PC-3 (cell line): ENCODE measurements around the gene CEP78. TPM values are rescaled to one million over a fixed set of nuclear protein-coding genes. Genes with fewer than 3 reads are reported as not detected.

Experiments used
- ATAC-seq: fragments of 200-7000 bp; cut with Tn5 transposase; 2 replicates; pipeline ENCODE4 v1.9.1; 2020; ENCODE audit warnings: mild to moderate bottlenecking, moderate library complexity
- BruUV-seq: library from RNA; stranded (reverse); fragments of 400-500 nt; replicated peaks from 2 replicates; lab custom pipeline; 2021; lab: Mats Ljungman, UMichigan
- CTCF ChIA-PET: fragments of 300-600 bp; sonication (Branson Sonifier 250); formaldehyde crosslinking; loops from one replicate; lab custom pipeline; 2022; ENCODE audit warnings: antibody characterized with exemption; lab: Charles Lee
- POLR2A ChIA-PET: fragments of 300-600 bp; sonication (Branson Sonifier 250); formaldehyde crosslinking; loops from one replicate; lab custom pipeline; 2022; ENCODE audit warnings: antibody characterized with exemption; ENCODE audit not compliant: unreplicated experiment; lab: Charles Lee
- DNase-seq: peaks from one replicate; pipeline ENCODE4 v3.0.0-alpha.2; 2015
- H2AFZ ChIP-seq: fragments of 300-600 bp; sonication (generic); 2 replicates; pipeline ENCODE4 v1.6.0; 2016; ENCODE audit warnings: antibody characterized with exemption, low read length
- H3F3A ChIP-seq: fragments of 300-600 bp; sonication (generic); one replicate; pipeline ENCODE4 v1.6.0; 2017; ENCODE audit warnings: antibody characterized with exemption, low read length, control low read depth, mild to moderate bottlenecking; ENCODE audit not compliant: unreplicated experiment
- H3K27ac ChIP-seq: fragments of 300-600 bp; sonication (generic); 2 replicates; pipeline ENCODE4 v1.5.1; 2016; ENCODE audit warnings: mild to moderate bottlenecking, low read length
- H3K27me3 ChIP-seq: fragments of 300-600 bp; sonication (generic); 2 replicates; pipeline ENCODE4 v1.6.1; 2016; ENCODE audit warnings: low read length, mixed read lengths
- H3K36me3 ChIP-seq: fragments of 300-600 bp; sonication (generic); 2 replicates; pipeline ENCODE4 v1.6.1; 2016; ENCODE audit warnings: low read depth, mixed run types, low read length, mixed read lengths
- H3K4me1 ChIP-seq: fragments of 300-600 bp; sonication (generic); 2 replicates; pipeline ENCODE4 v1.5.1; 2016; ENCODE audit warnings: low read length; ENCODE audit not compliant: insufficient read depth
- H3K4me2 ChIP-seq: fragments of 300-600 bp; sonication (generic); 2 replicates; pipeline ENCODE4 v1.6.0; 2016; ENCODE audit warnings: low read length
- H3K4me3 ChIP-seq: fragments of 300-600 bp; sonication (generic); 2 replicates; pipeline ENCODE4 v1.5.1; 2016; ENCODE audit warnings: mild to moderate bottlenecking, low read length, mixed read lengths
- H3K79me2 ChIP-seq: fragments of 300-600 bp; sonication (generic); 2 replicates; pipeline ENCODE4 v1.6.1; 2017; ENCODE audit warnings: low read length, mixed read lengths
- H3K9ac ChIP-seq: fragments of 300-600 bp; sonication (generic); 2 replicates; pipeline ENCODE4 v1.6.0; 2016; ENCODE audit warnings: mild to moderate bottlenecking, low read length
- H3K9me2 ChIP-seq: fragments of 300-600 bp; sonication (generic); replicated peaks from 2 replicates; pipeline ENCODE4 v1.6.1; 2016; ENCODE audit warnings: mixed run types, low read length, mixed read lengths
- H3K9me3 ChIP-seq: fragments of 300-600 bp; sonication (generic); 2 replicates; pipeline ENCODE4 v1.6.1; 2016; ENCODE audit warnings: low read length, mixed read lengths
- H4K20me1 ChIP-seq: fragments of 300-600 bp; sonication (generic); 2 replicates; pipeline ENCODE4 v1.6.1; 2016; ENCODE audit warnings: low read length, mixed read lengths
- EZH2 ChIP-seq: fragments of 300-600 bp; sonication (generic); IDR thresholded peaks from one replicate; pipeline ENCODE4 v1.6.1; 2017; ENCODE audit warnings: antibody characterized with exemption, mild to moderate bottlenecking, low read length; ENCODE audit not compliant: unreplicated experiment
- EZH2phosphoT487 ChIP-seq: fragments of 300-600 bp; sonication (generic); IDR thresholded peaks from 2 replicates; pipeline ENCODE4 v1.6.1; 2018; ENCODE audit warnings: mild to moderate bottlenecking, antibody characterized with exemption, low read length, borderline replicate concordance
- intact Hi-C: fragments of 100-400 bp; cut with micrococcal nuclease; formaldehyde crosslinking; loops from 2 replicates; pipeline ENCODE4 v1.9.0; 2023
- total RNA-seq: library from RNA; depleted of rRNA; stranded (reverse); fragments of >200 nt; gene quantifications from 2 replicates; pipeline ENCODE4 v1.2.3, GENCODE V29; 2014
- TF ChIP-seq, protein P1 (sequence below): fragments of 300-600 bp; sonication (generic); conservative IDR thresholded peaks from 2 replicates; pipeline ENCODE4 v1.5.1; 2017; ENCODE audit warnings: antibody characterized with exemption, low read depth, mild to moderate bottlenecking, low read length

CEP78 gene
- total RNA-seq, 1 experiment from 2014 or later = 52.5 TPM

DNA sequence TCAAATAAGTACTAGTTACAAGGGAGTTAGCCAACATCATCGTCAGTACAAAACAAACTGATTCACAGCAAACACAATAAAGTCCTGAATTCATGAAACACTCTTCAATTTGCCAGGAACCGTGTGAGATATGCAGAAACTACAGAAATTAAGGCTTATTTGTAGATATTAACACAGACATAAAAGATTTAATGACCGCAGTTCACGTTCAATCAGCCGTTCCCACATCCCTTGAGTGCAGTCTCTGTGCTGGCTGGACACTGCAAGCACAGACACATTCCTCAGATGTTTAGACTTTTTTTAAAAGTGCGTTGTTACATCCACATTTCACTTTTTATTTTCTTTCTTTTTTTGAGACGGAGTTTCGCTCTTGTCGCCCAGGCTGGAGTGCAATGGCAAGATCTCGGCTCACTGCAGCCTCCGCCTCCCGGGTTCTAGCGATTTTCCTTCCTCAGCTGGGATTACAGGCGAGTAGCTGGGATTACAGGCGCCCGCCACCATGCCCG, 566 bp upstream of the CEP78 start:
- Histone ChIP-seq H3K4me1 (peaks cover 4% of the 10 kb centered on the region; the same call in 1 of the 2 replicates), H3K79me2 (peaks cover 32% of the 10 kb centered on the region), H2AFZ (peak overlapping the region; percentile 96), H3K4me3 (peak overlapping the region; percentile 98), H3F3A (no peaks in the 10 kb centered on the region), H3K27ac (no peak overlapping the region), H3K27me3 (no peaks in the 10 kb centered on the region), H3K9me2 (no peaks in the 10 kb centered on the region), H3K36me3 (no peaks in the 10 kb centered on the region; the same call in 1 of the 2 replicates), H4K20me1 (no peaks in the 10 kb centered on the region), H3K4me2 (peak overlapping the region; percentile 80), H3K9ac (peak overlapping the region; percentile 85), H3K9me3 (no peaks in the 10 kb centered on the region)
- no peak; the same call in 1 of the 2 replicates for ATAC-seq
- ChIA-PET POLR2A (no interaction called here), CTCF (no interaction called here)
- TF ChIP-seq EZH2 (no peak), EZH2phosphoT487 (no peak)
- TF ChIP-seq, protein P1, sequence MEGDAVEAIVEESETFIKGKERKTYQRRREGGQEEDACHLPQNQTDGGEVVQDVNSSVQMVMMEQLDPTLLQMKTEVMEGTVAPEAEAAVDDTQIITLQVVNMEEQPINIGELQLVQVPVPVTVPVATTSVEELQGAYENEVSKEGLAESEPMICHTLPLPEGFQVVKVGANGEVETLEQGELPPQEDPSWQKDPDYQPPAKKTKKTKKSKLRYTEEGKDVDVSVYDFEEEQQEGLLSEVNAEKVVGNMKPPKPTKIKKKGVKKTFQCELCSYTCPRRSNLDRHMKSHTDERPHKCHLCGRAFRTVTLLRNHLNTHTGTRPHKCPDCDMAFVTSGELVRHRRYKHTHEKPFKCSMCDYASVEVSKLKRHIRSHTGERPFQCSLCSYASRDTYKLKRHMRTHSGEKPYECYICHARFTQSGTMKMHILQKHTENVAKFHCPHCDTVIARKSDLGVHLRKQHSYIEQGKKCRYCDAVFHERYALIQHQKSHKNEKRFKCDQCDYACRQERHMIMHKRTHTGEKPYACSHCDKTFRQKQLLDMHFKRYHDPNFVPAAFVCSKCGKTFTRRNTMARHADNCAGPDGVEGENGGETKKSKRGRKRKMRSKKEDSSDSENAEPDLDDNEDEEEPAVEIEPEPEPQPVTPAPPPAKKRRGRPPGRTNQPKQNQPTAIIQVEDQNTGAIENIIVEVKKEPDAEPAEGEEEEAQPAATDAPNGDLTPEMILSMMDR = no peak
- BruUV-seq = TSS peak; percentile 76
- intact Hi-C loops = loop anchor here (10.0 kb wide), 1 partner anchor 111 kb away; no protein-coding TSS in a partner anchor
- DNase-seq = no peak

DNA sequence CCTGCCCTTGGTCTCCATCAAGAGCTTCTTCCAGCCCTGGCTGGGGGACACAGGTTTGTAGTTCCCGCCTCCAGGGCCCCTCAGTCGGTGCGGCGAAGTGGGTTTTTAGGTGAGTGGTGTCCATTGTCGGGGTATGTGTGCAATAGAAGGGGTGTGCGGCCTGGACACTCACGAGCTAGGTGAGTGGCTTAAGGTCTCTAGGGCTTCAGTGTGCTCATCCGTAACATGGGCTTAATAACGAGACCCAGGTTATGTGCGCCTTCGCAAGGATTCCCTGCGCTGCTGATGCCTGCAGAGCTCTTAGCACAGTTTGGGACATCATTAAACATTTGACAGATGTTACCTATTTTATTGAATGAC, 656 bp downstream of the CEP78 start:
- Histone ChIP-seq H3K9ac (peak overlapping the region; percentile 85), H4K20me1 (no peaks in the 10 kb centered on the region), H3K27me3 (no peaks in the 10 kb centered on the region), H3K9me2 (no peaks in the 10 kb centered on the region), H2AFZ (peak overlapping the region; percentile 96), H3K4me1 (peaks cover 4% of the 10 kb centered on the region; the same call in 1 of the 2 replicates), H3K4me3 (peak overlapping the region; percentile 98), H3K36me3 (peaks cover 6% of the 10 kb centered on the region; the same call in 1 of the 2 replicates), H3K9me3 (no peaks in the 10 kb centered on the region), H3K79me2 (peaks cover 32% of the 10 kb centered on the region), H3K27ac (0 out of 2 replicates have a peak overlapping the region, but pooled peaks have one; percentile 23), H3F3A (no peaks in the 10 kb centered on the region), H3K4me2 (peak overlapping the region; percentile 80)
- BruUV-seq = no TSS peak
- DNase-seq (no peak), ATAC-seq (peak; percentile 27)
- intact Hi-C loops = loop anchor here (2.0 to 10.0 kb wide), 2 partner anchors 68 to 112 kb away; no protein-coding TSS in a partner anchor
- POLR2A ChIA-PET = no interaction called here
- no peak for TF ChIP-seq EZH2
- TF ChIP-seq, protein P1 = no peak
- TF ChIP-seq EZH2phosphoT487 = no peak
- CTCF ChIA-PET = no interaction called here
